ENCODE results near the gene DYNC1LI2.

DYNC1LI2 gene

DNA sequence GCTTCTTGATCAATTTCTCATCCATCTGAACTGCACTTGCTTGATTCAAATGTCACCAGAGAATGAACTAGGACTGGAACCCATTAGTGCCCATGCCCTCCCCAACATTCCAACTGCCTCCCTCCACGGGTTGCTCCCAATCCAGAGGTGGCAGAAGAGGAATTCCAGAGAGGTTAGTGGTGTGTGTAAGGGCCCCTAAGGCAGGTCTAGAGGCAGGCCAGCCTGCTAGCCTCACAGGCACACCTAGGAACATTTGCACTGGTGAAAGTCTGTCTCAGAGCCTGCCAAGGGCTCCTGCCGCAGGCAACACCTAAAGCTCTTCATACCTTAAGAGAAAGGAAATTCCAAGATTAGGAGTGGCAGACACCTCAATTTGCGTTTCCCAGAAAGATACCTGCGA, 33.6 kb downstream of the DYNC1LI2 start:
- no peak overlapping the region for H3K9ac ChIP-seq
- TF ChIP-seq, protein P1, sequence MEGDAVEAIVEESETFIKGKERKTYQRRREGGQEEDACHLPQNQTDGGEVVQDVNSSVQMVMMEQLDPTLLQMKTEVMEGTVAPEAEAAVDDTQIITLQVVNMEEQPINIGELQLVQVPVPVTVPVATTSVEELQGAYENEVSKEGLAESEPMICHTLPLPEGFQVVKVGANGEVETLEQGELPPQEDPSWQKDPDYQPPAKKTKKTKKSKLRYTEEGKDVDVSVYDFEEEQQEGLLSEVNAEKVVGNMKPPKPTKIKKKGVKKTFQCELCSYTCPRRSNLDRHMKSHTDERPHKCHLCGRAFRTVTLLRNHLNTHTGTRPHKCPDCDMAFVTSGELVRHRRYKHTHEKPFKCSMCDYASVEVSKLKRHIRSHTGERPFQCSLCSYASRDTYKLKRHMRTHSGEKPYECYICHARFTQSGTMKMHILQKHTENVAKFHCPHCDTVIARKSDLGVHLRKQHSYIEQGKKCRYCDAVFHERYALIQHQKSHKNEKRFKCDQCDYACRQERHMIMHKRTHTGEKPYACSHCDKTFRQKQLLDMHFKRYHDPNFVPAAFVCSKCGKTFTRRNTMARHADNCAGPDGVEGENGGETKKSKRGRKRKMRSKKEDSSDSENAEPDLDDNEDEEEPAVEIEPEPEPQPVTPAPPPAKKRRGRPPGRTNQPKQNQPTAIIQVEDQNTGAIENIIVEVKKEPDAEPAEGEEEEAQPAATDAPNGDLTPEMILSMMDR (conservative IDR thresholded peaks at IDR 0.05; ENCODE audit: low read depth, low read length) = no peak
- H4K20me1 ChIP-seq (ENCODE audit: insufficient read depth) = no peaks in the 10 kb centered on the region
- H3K27ac ChIP-seq = no peak overlapping the region
- no peak overlapping the region for H2AFZ ChIP-seq (ENCODE audit: low read depth)
- no peaks in the 10 kb centered on the region for H3K36me3 ChIP-seq (ENCODE audit: insufficient read depth)
- no peaks in the 10 kb centered on the region for H3K4me1 ChIP-seq (ENCODE audit: low read depth, poor library complexity, severe bottlenecking)
- no peaks in the 10 kb centered on the region for H3K27me3 ChIP-seq (ENCODE audit: insufficient read depth, low read depth)
- H3K79me2 ChIP-seq (ENCODE audit: insufficient read depth, low read depth) = no peaks in the 10 kb centered on the region
- H3K4me3 ChIP-seq (IDR thresholded peaks at IDR 0.05; ENCODE audit: insufficient read depth, low read depth, low read length) = no peak overlapping the region
- H3K4me2 ChIP-seq = no peak overlapping the region

DNA sequence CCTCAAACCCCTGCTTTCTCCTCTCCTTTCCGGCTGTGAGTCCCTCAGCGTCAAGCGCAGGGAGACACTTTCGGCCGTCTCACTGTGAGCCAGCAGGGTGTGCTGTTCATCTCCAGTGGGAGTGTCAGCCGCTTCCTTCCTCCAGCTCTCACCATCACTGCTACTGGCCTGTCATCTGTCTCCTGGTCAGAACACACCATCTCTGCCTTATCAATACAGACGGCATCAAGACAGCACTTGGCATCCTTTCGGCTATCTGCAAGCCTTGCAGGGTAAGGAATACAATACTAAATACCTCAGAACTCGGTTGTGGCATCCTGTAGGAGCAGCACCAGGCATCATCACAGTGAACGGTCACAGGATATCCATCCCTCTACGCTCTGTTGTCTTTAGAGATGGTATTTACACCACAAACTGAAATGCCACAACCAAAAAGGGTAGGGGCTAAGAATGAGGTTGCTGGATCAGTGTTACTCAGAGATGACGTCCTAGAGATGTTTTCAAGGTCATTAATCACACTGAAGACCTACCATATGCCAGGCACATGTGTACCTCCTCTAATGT, 34.2 kb downstream of the DYNC1LI2 start:
- Histone ChIP-seq H2AFZ (ENCODE audit: low read depth) (no peak overlapping the region), H3K9ac (no peak overlapping the region), H3K4me3 (IDR thresholded peaks at IDR 0.05; ENCODE audit: insufficient read depth, low read depth, low read length) (no peak overlapping the region), H3K4me2 (no peak overlapping the region), H3K27ac (no peak overlapping the region), H4K20me1 (ENCODE audit: insufficient read depth) (no peaks in the 10 kb centered on the region), H3K4me1 (ENCODE audit: low read depth, poor library complexity, severe bottlenecking) (no peaks in the 10 kb centered on the region), H3K79me2 (ENCODE audit: insufficient read depth, low read depth) (no peaks in the 10 kb centered on the region), H3K27me3 (ENCODE audit: insufficient read depth, low read depth) (no peaks in the 10 kb centered on the region), H3K36me3 (ENCODE audit: insufficient read depth) (no peaks in the 10 kb centered on the region)
- TF ChIP-seq, protein P1 (conservative IDR thresholded peaks at IDR 0.05; ENCODE audit: low read depth, low read length) = no peak

DNA sequence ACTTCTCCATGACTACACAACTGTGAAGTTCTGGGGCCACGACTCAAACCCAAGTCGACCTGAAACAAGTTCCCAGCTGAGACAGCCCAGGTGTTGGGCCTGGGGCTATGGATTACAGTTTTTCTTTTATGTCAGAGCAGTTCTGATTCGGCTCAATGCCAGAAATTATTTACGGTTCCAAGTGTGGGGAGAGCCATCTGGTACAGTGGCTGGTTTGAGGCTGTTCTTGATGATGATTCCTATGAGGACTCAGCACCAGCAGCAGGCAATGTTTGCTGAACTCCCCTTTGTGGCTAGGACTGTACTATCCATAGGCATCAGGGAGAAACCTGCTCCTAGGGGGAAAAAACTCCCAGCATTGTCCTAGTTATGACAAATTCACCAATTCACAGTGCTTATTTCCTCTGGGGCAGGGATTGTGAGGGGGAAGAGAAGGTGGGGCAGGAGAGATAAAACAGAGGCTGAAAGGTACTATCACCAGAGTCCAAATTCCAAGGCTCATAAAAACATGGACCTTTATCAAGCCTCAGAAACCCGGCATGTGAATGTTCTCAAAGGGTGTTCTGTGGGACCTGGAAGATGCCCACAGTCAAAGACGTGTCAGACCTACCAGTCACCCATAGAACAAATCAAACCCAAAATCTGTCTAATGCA, 36.6 kb downstream of the DYNC1LI2 start:
- TF ChIP-seq, protein P1 (conservative IDR thresholded peaks at IDR 0.05; ENCODE audit: low read depth, low read length) = no peak
- Histone ChIP-seq H3K4me1 (ENCODE audit: low read depth, poor library complexity, severe bottlenecking) (no peaks in the 10 kb centered on the region), H3K9ac (no peak overlapping the region), H3K27me3 (ENCODE audit: insufficient read depth, low read depth) (no peaks in the 10 kb centered on the region), H3K36me3 (ENCODE audit: insufficient read depth) (no peaks in the 10 kb centered on the region), H2AFZ (ENCODE audit: low read depth) (no peak overlapping the region), H4K20me1 (ENCODE audit: insufficient read depth) (no peaks in the 10 kb centered on the region), H3K27ac (no peak overlapping the region), H3K79me2 (ENCODE audit: insufficient read depth, low read depth) (no peaks in the 10 kb centered on the region), H3K4me3 (IDR thresholded peaks at IDR 0.05; ENCODE audit: insufficient read depth, low read depth, low read length) (no peak overlapping the region), H3K4me2 (no peak overlapping the region)

DNA sequence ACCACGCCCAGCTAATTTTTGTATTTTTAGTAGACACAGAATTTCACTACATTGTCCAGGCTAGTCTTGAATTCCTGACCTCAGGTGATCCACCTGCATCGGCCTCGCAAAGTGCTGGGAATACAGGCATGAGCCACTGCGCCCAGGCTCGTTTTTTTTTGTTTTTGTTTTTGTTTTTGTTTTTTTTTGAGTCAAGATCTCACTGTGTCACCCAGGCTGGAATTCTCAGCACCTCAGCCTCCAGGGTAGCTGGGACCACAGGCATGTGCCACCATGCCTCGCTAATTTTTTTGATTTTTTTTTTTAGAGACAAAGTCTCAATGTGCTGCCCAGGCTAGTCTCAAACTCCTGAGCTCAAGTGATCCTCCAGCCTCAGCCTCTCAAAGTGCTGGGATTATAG, 37.3 kb downstream of the DYNC1LI2 start:
- Histone ChIP-seq H3K4me1 (ENCODE audit: low read depth, poor library complexity, severe bottlenecking) (no peaks in the 10 kb centered on the region), H3K27ac (no peak overlapping the region), H3K4me2 (no peak overlapping the region), H4K20me1 (ENCODE audit: insufficient read depth) (no peaks in the 10 kb centered on the region), H2AFZ (ENCODE audit: low read depth) (no peak overlapping the region), H3K79me2 (ENCODE audit: insufficient read depth, low read depth) (no peaks in the 10 kb centered on the region), H3K27me3 (ENCODE audit: insufficient read depth, low read depth) (no peaks in the 10 kb centered on the region), H3K4me3 (IDR thresholded peaks at IDR 0.05; ENCODE audit: insufficient read depth, low read depth, low read length) (no peak overlapping the region), H3K9ac (no peak overlapping the region), H3K36me3 (ENCODE audit: insufficient read depth) (no peaks in the 10 kb centered on the region)
- TF ChIP-seq, protein P1 (conservative IDR thresholded peaks at IDR 0.05; ENCODE audit: low read depth, low read length) = no peak

Measured in KMS-11 (cell line).